Measurements from ENCODE around the gene CRYZL1. TPM values are rescaled to one million over a fixed set of nuclear protein-coding genes. Genes with fewer than 3 reads are reported as not detected.

CRYZL1 gene
- total RNA-seq, 1 donor from 2014 or later = 25.6 TPM

- DNase-seq (ENCODE audit: low spot score) = no peak
- H3K36me3 Mint-ChIP-seq (ENCODE audit: low read depth) = no peaks in the 10 kb centered on the region
- no peak overlapping the region for H3K4me3 Mint-ChIP-seq
- peaks cover 8% of the 10 kb centered on the region for H3K27me3 Mint-ChIP-seq (ENCODE audit: insufficient read depth)
- H3K9me3 Mint-ChIP-seq = no peaks in the 10 kb centered on the region
- H3K4me1 Mint-ChIP-seq (ENCODE audit: low read depth) = no peaks in the 10 kb centered on the region
- intact Hi-C loops (cut with micrococcal nuclease) = no loop called here
- no peak overlapping the region for H3K27ac Mint-ChIP-seq
Measured at GRCh38 chr21:33673473-33673872, 31.9 kb upstream of the CRYZL1 start.

GRCh38 chr21:33670076-33670978, 28.8 kb upstream of the CRYZL1 start:
- no peaks in the 10 kb centered on the region for H3K36me3 Mint-ChIP-seq (ENCODE audit: low read depth)
- no peak overlapping the region for H3K4me3 Mint-ChIP-seq
- H3K9me3 Mint-ChIP-seq = no peaks in the 10 kb centered on the region
- peaks cover 8% of the 10 kb centered on the region for H3K27me3 Mint-ChIP-seq (ENCODE audit: insufficient read depth)
- H3K27ac Mint-ChIP-seq = no peak overlapping the region
- no peak for DNase-seq (ENCODE audit: low spot score)
- H3K4me1 Mint-ChIP-seq (ENCODE audit: low read depth) = no peaks in the 10 kb centered on the region
- intact Hi-C loops (cut with micrococcal nuclease) = no loop called here

- intact Hi-C loops (cut with micrococcal nuclease) = no loop called here
- Mint-ChIP-seq H3K36me3 (ENCODE audit: low read depth) (no peaks in the 10 kb centered on the region), H3K4me1 (ENCODE audit: low read depth) (no peaks in the 10 kb centered on the region), H3K27ac (no peak overlapping the region), H3K4me3 (no peak overlapping the region), H3K27me3 (ENCODE audit: insufficient read depth) (peaks cover 5% of the 10 kb centered on the region), H3K9me3 (no peaks in the 10 kb centered on the region)
- DNase-seq (ENCODE audit: low spot score) = no peak
Measured at GRCh38 chr21:33668620-33669019, 27.1 kb upstream of the CRYZL1 start.

GRCh38 chr21:33668180-33668579, 26.6 kb upstream of the CRYZL1 start:
- intact Hi-C loops (cut with micrococcal nuclease) = no loop called here
- H3K4me1 Mint-ChIP-seq (ENCODE audit: low read depth) = no peaks in the 10 kb centered on the region
- no peaks in the 10 kb centered on the region for H3K9me3 Mint-ChIP-seq
- no peaks in the 10 kb centered on the region for H3K36me3 Mint-ChIP-seq (ENCODE audit: low read depth)
- peaks cover 3% of the 10 kb centered on the region for H3K27me3 Mint-ChIP-seq (ENCODE audit: insufficient read depth)
- H3K4me3 Mint-ChIP-seq = no peak overlapping the region
- no peak for DNase-seq (ENCODE audit: low spot score)
- no peak overlapping the region for H3K27ac Mint-ChIP-seq

- no peaks in the 10 kb centered on the region for H3K9me3 Mint-ChIP-seq
- H3K36me3 Mint-ChIP-seq (ENCODE audit: low read depth) = no peaks in the 10 kb centered on the region
- H3K27ac Mint-ChIP-seq = no peak overlapping the region
- no peaks in the 10 kb centered on the region for H3K4me1 Mint-ChIP-seq (ENCODE audit: low read depth)
- intact Hi-C loops (cut with micrococcal nuclease) = no loop called here
- no peak overlapping the region for H3K4me3 Mint-ChIP-seq
- DNase-seq (ENCODE audit: low spot score) = no peak
- peaks cover 2% of the 10 kb centered on the region for H3K27me3 Mint-ChIP-seq (ENCODE audit: insufficient read depth)
Measured at GRCh38 chr21:33667636-33668035, 26.1 kb upstream of the CRYZL1 start.

GRCh38 chr21:33666153-33666552, 24.6 kb upstream of the CRYZL1 start:
- H3K9me3 Mint-ChIP-seq = no peaks in the 10 kb centered on the region
- H3K27me3 Mint-ChIP-seq (ENCODE audit: insufficient read depth) = peaks cover 2% of the 10 kb centered on the region
- no peak overlapping the region for H3K4me3 Mint-ChIP-seq
- intact Hi-C loops (cut with micrococcal nuclease) = no loop called here
- no peaks in the 10 kb centered on the region for H3K36me3 Mint-ChIP-seq (ENCODE audit: low read depth)
- no peak for DNase-seq (ENCODE audit: low spot score)
- H3K4me1 Mint-ChIP-seq (ENCODE audit: low read depth) = no peaks in the 10 kb centered on the region
- H3K27ac Mint-ChIP-seq = no peak overlapping the region

- DNase-seq (ENCODE audit: low spot score) = no peak
- Mint-ChIP-seq H3K27me3 (ENCODE audit: insufficient read depth) (no peaks in the 10 kb centered on the region), H3K27ac (no peak overlapping the region), H3K9me3 (no peaks in the 10 kb centered on the region), H3K36me3 (ENCODE audit: low read depth) (no peaks in the 10 kb centered on the region), H3K4me1 (ENCODE audit: low read depth) (no peaks in the 10 kb centered on the region), H3K4me3 (no peak overlapping the region)
- intact Hi-C loops (cut with micrococcal nuclease) = no loop called here
Measured at GRCh38 chr21:33664135-33664534, 22.6 kb upstream of the CRYZL1 start.

GRCh38 chr21:33663241-33663640, 21.7 kb upstream of the CRYZL1 start:
- intact Hi-C loops (cut with micrococcal nuclease) = no loop called here
- H3K27me3 Mint-ChIP-seq (ENCODE audit: insufficient read depth) = no peaks in the 10 kb centered on the region
- H3K36me3 Mint-ChIP-seq (ENCODE audit: low read depth) = no peaks in the 10 kb centered on the region
- no peaks in the 10 kb centered on the region for H3K9me3 Mint-ChIP-seq
- no peak for DNase-seq (ENCODE audit: low spot score)
- H3K27ac Mint-ChIP-seq = no peak overlapping the region
- no peak overlapping the region for H3K4me3 Mint-ChIP-seq
- no peaks in the 10 kb centered on the region for H3K4me1 Mint-ChIP-seq (ENCODE audit: low read depth)

GRCh38 chr21:33662046-33662445, 20.5 kb upstream of the CRYZL1 start:
- Mint-ChIP-seq H3K27ac (no peak overlapping the region), H3K27me3 (ENCODE audit: insufficient read depth) (no peaks in the 10 kb centered on the region), H3K4me3 (no peak overlapping the region), H3K36me3 (ENCODE audit: low read depth) (no peaks in the 10 kb centered on the region), H3K4me1 (ENCODE audit: low read depth) (no peaks in the 10 kb centered on the region), H3K9me3 (no peaks in the 10 kb centered on the region)
- no peak for DNase-seq (ENCODE audit: low spot score)
- intact Hi-C loops (cut with micrococcal nuclease) = no loop called here

GRCh38 chr21:33661146-33661545, 19.6 kb upstream of the CRYZL1 start:
- DNase-seq (ENCODE audit: low spot score) = no peak
- no peaks in the 10 kb centered on the region for H3K36me3 Mint-ChIP-seq (ENCODE audit: low read depth)
- intact Hi-C loops (cut with micrococcal nuclease) = no loop called here
- H3K27ac Mint-ChIP-seq = no peak overlapping the region
- no peaks in the 10 kb centered on the region for H3K4me1 Mint-ChIP-seq (ENCODE audit: low read depth)
- no peaks in the 10 kb centered on the region for H3K27me3 Mint-ChIP-seq (ENCODE audit: insufficient read depth)
- H3K4me3 Mint-ChIP-seq = no peak overlapping the region
- H3K9me3 Mint-ChIP-seq = no peaks in the 10 kb centered on the region

GRCh38 chr21:33660406-33660805, 18.9 kb upstream of the CRYZL1 start:
- H3K4me3 Mint-ChIP-seq = no peak overlapping the region
- DNase-seq (ENCODE audit: low spot score) = no peak
- H3K27ac Mint-ChIP-seq = no peak overlapping the region
- H3K27me3 Mint-ChIP-seq (ENCODE audit: insufficient read depth) = no peaks in the 10 kb centered on the region
- no peaks in the 10 kb centered on the region for H3K4me1 Mint-ChIP-seq (ENCODE audit: low read depth)
- intact Hi-C loops (cut with micrococcal nuclease) = no loop called here
- H3K9me3 Mint-ChIP-seq = no peaks in the 10 kb centered on the region
- no peaks in the 10 kb centered on the region for H3K36me3 Mint-ChIP-seq (ENCODE audit: low read depth)

GRCh38 chr21:33659568-33659949, 18.0 kb upstream of the CRYZL1 start:
- H3K4me3 Mint-ChIP-seq = no peak overlapping the region
- H3K27ac Mint-ChIP-seq = no peak overlapping the region
- no peaks in the 10 kb centered on the region for H3K36me3 Mint-ChIP-seq (ENCODE audit: low read depth)
- H3K9me3 Mint-ChIP-seq = no peaks in the 10 kb centered on the region
- intact Hi-C loops (cut with micrococcal nuclease) = no loop called here
- no peaks in the 10 kb centered on the region for H3K4me1 Mint-ChIP-seq (ENCODE audit: low read depth)
- DNase-seq (ENCODE audit: low spot score) = no peak
- peaks cover 2% of the 10 kb centered on the region for H3K27me3 Mint-ChIP-seq (ENCODE audit: insufficient read depth)

- Mint-ChIP-seq H3K36me3 (ENCODE audit: low read depth) (no peaks in the 10 kb centered on the region), H3K4me1 (ENCODE audit: low read depth) (no peaks in the 10 kb centered on the region), H3K4me3 (no peak overlapping the region), H3K9me3 (no peaks in the 10 kb centered on the region), H3K27ac (no peak overlapping the region), H3K27me3 (ENCODE audit: insufficient read depth) (peaks cover 2% of the 10 kb centered on the region)
- DNase-seq (ENCODE audit: low spot score) = no peak
- intact Hi-C loops (cut with micrococcal nuclease) = no loop called here
Measured at GRCh38 chr21:33658919-33659567, 17.5 kb upstream of the CRYZL1 start.
